Fibroblast of skin of left biceps (primary cell): ENCODE results near the gene TET2.
A peak's percentile ranks its signal among the peaks of the same experiment; 100 is the strongest.

ENCODE experiments used
- DNase-seq, 2 experiments: peaks; one replicate each; pipeline ENCODE4 v3.0.0-alpha.2; 2013; ENCODE audit warnings: low read depth in 2 of 2

Gene TET2

DNA sequence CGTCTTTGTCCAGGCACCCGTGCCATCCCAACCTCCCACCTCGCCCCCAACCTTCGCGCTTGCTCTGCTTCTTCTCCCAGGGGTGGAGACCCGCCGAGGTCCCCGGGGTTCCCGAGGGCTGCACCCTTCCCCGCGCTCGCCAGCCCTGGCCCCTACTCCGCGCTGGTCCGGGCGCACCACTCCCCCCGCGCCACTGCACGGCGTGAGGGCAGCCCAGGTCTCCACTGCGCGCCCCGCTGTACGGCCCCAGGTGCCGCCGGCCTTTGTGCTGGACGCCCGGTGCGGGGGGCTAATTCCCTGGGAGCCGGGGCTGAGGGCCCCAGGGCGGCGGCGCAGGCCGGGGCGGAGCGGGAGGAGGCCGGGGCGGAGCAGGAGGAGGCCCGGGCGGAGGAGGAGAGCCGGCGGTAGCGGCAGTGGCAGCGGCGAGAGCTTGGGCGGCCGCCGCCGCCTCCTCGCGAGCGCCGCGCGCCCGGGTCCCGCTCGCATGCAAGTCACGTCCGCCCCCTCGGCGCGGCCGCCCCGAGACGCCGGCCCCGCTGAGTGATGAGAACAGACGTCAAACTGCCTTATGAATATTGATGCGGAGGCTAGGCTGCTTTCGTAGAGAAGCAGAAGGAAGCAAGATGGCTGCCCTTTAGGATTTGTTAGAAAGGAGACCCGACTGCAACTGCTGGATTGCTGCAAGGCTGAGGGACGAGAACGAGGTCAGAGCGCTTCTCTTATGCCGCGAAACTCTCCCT is at the start of gene TET2:
TSS of gene TET2 (plus strand) at position 601 of the 740 bp plus-strand sequence. CDS start 87,067 bp downstream, outside the sequence.
- peak; percentile 48 to 55 for DNase-seq

DNA sequence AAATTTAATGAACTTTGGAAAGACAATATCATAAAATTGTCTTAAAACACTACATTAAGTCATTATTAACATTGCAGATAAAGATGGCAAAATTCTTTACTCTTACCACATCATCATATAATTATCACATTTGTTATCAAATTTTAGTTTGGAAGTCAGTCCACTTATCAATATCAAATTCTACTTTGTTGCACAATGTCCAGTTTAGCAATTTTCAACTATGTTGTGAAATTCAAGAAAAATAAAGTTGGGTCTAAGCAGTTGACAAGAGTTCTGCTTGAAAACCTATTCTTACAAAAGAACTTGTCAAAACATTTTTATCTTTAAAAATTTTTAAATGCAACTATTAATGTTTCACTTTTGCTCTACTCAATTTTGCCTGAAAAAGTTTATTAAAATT is 44.7 kb upstream of the TET2 start:
- DNase-seq: no peak

DNA sequence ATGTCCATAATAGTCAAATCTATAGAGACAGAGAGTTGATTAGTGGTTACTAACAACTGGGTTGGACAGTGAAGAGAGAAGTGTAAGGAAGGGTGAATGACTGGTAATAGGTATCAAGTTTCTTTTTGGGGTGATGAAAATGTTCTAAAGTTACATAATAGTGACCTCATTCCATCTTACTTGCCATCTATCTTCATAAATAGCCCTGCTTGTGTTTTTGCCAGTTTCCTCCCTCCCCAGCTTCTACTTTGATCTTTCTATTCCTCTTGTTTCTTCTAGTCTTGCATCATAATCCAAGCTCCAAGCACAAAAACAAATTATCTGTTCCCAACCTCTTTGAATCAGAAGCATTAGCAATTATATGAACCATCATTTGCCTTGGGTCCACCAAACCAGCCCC is 40.2 kb upstream of the TET2 start:
- no peak for DNase-seq

DNA sequence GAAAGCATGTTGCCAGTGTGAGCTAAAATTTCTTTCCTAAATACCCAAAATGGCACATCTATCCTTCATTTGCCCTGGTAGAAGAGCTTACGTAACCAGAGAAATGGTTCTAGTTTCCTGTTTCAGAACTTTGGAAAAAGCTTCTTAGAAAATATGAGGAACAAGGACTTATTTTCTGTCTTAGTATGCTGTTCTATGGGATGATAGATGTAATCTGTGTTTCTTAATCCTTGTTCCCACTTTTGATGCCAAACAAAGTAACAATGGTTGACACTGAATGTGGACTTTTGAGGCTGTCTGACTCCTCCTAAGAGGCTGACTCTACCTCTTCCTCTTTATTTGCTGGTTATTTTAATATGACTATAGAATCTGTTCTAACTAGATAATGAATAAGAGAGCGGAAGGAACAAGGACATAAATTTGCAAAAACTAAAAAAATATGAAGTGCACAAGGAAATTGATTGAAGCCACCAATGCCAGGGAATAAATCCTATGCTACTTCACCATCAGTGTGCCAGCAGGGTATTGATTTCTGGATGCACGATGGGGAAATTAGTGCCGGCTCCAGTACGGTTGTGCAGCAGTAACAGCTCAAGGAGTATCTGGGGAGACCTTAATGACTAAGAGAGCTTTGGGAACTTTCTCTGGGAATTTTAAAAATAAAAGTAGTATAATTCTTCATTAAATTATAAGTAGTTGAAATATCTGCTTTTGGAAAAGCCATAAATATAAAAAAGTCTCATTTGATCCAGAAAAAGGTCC is 39.4 kb upstream of the TET2 start:
- no peak for DNase-seq

DNA sequence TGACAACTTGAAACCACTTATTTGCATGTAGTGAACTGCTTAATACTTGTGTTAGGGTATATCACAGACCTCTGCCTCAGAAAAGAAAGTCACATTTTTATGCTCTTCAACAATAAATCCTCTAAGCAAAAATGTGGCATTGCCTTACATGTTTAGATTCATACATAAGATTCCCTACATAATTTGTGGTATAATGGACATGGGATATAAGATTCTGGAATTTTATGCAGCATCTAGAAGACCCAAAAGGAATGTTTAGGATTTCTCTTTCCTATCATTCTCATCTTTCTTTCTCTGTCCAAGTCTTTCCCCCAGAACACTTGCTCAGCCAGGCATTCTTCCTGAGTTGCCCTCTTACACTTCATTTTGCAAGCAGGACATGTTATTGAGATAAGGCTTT is 37.7 kb upstream of the TET2 start:
- no peak for DNase-seq

DNA sequence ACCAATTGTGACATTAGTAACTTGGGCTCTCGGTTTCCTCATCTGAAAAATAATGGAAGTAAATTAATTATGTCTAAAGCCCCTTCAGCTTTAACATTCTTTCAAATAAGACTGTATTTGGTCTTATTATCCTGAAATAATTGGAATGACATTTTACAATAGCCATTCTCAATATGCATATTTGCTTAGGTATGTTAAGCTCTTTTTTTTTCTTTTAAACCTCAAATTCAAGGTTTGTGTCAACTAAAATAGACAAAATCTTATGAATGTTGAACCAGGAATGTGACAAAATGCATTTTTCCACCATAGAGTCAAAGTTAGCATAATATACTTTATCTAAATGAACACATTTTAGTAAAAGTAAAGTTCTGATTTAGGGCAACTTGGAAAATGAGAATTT is 34.4 kb upstream of the TET2 start:
- no peak for DNase-seq

DNA sequence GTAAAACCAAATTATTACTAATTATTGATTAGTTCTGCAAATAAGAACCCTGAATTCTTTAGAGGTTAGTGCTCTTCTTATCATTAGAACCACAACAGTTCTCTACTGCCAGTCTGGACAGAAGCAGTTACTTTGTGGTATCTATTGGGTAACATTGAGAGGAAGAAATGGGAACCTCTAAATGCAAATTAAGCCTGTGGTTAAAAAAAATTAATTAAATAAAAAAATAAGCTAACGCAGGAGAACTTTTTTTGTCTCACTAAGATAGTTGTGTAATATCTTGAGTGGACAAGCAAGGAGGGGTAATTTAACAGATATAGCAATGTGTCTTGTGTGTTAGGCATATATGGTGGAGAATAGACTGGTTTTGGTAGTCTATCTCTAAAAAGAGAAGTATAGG is 32.9 kb upstream of the TET2 start:
- DNase-seq: no peak

DNA sequence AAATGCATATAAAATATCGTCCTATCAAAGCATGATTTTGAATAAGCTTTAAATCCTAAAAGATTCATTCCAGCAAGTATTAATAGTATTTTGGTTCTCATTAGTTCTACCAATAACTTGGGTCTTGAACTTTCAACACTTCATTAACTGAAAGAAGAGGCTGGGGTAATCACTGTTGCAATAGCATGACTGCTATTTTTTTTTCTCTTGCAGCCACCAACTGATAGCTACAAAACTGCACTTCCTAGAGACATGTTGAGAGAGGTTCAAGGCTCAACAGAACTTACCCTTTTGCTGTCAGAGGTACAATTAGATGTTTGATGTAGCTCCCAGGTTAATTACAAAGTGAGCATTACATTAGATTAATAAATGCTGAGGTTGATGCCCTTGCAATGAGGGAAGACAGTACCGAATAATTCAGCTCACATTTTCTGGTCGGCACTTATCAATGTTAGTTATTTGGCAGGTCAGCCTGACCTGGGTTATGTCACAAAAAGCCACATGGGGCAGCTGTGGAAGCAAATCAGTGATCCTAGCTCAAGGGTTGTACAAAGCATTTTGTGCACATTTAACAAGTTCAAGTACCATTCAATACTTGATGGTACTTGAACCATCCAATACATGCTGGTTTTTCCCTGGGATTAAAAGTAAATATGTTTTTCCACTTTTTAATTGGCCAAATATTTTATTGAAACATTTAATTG is 29.9 kb upstream of the TET2 start:
- DNase-seq: no peak

DNA sequence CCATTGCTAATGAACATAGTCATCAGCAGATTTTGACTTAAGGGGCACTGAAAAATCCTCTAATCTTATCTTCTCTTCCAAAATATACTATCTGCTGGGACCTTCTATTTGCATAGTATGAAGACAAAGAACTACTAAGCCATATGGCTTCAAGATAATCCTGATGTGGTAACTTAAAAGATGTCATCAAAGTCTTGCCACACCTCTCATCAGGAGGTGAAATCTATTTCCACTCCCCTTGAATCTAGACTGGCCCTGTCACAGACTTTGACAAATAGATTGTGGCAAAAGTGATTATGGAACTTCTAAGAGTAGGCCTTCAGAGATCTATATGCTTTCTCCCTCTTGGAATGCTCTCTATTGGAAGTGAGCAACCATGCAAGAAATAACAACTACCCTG is 27.3 kb upstream of the TET2 start:
- no peak for DNase-seq

DNA sequence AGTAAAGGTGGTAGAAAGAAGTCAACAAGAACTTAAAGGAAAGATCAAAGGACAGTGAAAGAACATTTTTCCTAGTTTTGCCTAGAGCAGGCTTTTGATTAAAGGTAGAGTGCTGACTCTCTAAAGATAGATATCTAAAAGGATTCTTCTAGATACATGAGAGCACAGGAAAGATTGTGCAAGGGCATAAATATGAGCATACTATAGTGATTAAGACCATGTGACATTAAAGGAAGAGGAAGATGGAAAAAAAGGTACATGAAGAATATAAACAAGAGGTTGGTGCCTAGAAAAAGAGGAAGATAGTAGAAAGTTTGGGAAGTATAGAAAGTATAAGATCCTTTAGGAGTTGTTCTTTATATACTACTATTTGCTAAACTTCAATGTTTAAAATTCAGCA is 26.1 kb upstream of the TET2 start:
- no peak for DNase-seq

DNA sequence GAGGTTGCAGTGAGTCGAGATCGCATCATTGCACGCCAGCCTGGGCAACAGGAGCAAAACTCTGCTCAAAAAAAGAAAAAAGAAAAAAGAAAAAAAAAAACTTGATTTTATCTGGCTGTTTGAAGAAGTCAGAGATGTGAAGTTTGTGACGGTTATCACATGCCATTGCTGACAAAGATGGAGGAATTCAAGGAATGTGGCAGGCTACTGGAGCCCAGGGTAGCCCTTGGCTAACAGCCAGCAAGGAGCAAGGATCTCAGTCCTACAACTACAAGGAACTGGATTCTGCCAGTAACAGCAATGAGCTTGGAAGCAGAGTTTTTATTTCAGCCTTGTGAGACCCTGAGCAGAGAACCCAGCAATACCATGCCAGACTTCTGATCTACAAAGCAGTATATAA is 24.3 kb upstream of the TET2 start:
- no peak for DNase-seq

DNA sequence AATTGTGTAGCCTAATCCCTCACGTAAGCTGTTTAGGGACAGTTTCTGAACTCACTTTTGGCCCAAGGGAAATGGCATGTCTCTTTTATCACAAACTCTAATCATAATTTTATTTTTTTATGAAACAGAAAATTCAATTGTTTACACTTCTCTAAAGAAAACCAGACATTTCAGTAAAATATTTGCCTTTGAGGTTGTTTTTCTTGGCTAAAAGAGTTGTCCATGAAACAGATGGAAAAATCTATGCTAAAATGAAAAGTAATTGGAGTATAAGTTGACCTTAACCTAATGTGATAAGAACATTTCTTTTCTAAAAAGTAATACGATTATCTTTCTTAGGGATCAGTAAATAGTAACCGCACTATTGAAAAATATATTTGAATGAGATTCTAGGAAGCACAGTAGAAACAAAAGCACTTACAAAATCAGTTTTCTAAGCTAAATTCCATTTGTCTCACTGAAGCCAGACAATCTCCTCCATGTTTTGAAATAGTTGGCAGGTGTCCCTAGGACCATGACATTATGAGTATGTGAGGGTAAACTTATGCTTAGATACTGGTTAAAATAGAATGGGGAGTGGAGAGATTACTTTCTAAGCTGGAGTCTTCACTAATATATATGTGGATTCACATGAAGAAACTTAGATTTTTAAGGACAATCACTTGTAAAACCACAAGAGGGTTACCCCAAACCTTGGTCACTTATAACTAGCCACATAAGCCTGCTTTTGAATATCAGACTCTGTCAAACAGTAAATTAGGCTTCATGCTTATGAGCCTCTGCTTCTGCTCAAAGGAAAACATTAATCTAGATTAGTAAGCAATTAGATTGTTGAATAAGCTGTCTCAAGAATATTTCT is 20.1 kb upstream of the TET2 start:
- no peak for DNase-seq

DNA sequence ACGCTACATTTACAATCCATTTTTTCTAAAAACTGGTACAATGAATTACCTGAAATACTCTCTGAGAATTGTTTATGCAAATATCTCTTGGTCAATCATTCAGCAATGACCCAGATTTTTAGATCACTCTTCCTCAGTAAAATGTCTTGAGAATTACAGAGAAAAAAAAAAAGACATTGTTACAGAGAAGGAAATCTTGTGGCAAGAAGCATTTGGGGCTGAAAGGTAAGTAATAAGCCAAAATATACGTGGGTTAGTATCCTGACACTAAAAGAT is 19.6 kb upstream of the TET2 start:
- DNase-seq: no peak

DNA sequence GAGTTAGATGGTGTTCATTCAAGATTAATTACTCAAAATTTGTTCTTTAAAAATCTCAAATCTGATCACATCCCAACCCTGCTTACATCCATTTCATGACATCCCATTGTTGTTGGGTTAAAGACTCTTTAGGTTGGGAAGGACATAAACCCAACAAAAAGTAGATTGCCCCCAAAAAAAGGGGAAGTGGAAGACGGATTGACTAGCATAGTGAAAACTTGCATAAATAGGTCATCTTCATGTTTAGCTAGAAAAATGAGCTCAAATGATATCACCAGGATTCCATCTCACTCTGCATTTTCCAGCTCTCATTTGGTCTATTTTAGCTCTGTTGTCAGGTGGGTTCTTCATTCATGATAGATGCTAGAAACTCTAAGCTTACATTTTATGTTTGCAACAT is 18.5 kb upstream of the TET2 start:
- DNase-seq: no peak

DNA sequence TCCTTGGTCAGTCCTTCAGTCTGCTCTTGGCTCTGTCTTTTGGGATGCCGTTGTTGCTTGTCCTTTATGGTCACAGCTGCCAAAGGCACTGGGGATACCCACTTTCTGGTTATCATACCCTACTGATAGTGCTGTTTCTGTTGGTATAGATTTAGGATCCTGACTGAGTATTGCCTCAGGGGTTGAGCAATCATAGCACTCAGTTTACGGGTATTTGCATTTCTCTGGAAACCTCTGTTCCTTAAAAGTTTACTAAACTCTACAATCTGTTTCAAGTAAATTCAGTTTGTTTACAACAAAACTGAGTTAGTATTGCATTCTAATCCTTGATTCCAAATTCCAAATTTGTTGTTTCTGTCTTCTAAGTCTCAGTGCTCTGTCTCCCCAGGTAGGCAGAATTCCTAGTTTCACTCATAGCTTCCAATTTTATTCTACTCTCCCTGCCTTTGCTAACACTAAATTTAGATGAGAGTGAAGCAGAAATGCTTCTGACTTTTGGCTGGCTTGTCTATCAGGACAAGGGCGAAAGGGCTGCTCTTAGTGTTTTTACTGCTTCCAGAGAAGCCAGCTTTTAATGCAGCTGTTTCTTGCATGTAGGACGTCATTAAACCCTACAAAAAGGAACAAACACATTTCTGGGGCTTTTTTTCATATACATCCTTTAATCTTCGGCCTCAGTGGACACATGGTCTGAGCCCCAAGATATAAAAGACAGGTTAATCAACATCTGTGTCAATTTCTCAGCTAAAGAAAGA is 17.2 kb upstream of the TET2 start:
- no peak for DNase-seq

DNA sequence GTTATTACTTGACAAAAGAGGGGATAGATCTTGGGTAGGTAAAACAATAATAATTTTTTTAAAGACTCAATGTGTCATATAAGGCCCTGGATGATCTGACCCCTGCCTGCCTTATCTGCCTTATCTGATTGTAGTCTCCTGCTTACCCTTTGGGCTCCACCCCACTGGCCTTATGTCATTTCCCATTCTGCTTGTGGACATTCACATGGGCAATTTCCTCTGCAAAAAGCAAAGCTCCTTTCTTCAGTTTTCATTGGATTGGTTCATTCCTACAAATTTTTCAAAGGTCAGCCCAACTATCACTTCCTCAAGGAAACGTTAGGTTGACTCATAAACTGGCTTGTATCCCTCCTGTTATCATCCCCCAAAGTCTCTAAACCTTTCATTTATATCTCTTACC is 15.7 kb upstream of the TET2 start:
- no peak for DNase-seq

DNA sequence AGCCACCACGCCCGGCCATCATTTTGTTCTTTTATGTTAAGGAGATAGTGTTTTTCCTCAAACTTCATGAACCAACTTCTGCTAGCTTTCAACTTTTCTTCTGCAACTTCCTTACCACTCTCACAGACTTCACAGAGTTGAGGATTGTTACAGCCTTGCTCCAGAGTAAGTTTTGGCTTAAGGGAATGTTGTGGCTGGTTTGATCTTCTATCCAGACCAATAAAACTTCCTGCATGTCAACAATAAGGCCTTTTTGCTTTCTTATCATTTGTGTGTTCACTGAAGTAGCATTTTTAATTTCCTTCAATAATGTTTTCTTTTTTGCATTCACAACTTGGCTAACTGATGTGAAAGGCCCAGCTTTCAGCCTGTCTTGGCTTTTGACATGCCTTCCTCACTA is 12.7 kb upstream of the TET2 start:
- DNase-seq: no peak

DNA sequence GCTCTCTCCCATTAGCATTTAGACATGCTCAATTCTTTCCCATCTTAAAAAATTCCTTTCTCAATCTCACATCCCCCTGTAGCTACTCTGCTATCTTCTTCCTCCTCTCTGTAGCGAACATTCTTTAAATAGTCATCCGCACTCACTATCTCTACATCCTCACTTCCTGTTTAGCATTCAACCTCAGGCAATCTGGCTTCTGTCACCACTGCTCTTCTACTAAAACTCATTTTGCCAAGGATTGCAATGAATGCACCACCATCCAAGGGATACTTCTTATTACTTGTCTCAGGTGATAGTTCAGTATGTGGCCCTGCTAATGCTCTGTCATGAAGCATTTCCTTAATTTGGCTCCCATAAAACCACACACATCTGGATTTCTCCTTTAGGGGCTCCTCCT is 10.9 kb upstream of the TET2 start:
- DNase-seq: no peak

DNA sequence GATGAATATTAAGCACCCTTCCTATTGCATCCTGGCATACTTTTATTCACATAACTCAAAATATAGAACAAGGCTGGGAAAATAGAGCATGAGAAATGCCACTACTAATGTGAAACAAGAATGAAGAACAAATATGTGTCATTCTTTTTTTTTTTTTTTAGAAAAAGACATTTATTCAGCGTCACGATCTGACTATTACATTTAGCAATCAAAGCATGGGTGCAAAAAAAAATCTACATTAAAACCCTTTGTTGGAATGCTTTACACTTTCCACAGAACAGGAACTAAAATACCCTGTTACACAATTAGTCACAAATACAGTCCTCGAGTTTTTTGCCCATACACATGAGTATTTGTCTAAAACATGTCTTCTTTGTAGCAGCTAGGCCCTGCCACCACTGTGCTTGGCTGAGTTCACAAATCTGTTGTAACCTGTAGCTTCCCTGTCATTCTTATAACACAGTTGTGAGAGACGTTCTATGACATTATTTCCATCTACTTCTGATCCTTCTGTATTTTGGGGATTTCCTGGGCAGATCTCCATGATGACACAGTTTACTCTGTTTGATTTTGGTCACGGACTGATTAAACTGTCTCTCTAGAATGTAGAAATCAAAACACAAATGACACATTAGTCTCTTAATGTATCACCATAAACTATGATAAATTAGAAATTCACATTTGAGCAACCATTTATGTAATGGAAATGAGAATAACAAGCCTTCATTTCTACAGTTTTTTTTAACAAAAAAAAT is 9.4 kb upstream of the TET2 start:
- no peak for DNase-seq

DNA sequence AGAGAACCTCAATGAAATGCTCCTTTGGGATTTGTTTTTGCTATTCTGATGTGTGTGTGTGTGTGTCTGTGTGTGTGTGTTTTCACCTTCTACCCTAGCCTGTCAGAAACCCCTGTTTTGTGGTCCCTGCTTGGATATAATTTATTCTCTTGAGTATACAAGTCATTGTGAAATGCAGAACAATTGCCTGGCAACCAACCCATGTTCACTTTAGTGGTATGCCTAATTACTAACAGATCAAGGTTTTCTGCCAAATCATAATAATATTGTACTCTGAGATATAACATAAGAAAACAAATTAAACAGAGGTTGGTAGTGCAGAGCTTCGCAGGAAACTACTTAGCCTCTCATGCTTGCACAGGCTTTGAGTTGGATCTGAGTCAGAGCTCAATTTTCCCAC is 7.0 kb upstream of the TET2 start:
- DNase-seq: no peak
